ENCODE data around the gene ATP1A2.

The ATP1A2 gene

GRCh38 chr1:160188341-160188740 is 72.8 kb downstream of the ATP1A2 start:
- Histone ChIP-seq H3K9ac (ENCODE audit: low read length) (no peak overlapping the region), H3K36me3 (ENCODE audit: insufficient read depth, low read length) (no peaks in the 10 kb centered on the region), H3K27ac (ENCODE audit: low read depth, low read length, poor library complexity, severe bottlenecking) (no peak overlapping the region), H3K9me2 (ENCODE audit: low read depth, low read length) (no peaks in the 10 kb centered on the region), H3K27me3 (ENCODE audit: insufficient read depth, low read length) (no peaks in the 10 kb centered on the region), H4K20me1 (ENCODE audit: insufficient read depth, low read length) (no peaks in the 10 kb centered on the region), H3K4me1 (ENCODE audit: insufficient read depth, low read length, severe bottlenecking) (peaks cover 4% of the 10 kb centered on the region), H3K79me2 (ENCODE audit: insufficient read depth, low read length) (no peaks in the 10 kb centered on the region), H3K4me3 (ENCODE audit: low read depth, low read length, poor library complexity, severe bottlenecking) (no peak overlapping the region), H3F3A (ENCODE audit: insufficient read depth, low read length) (no peaks in the 10 kb centered on the region), H2AFZ (ENCODE audit: low read length) (no peak overlapping the region), H3K9me3 (ENCODE audit: low read length) (no peaks in the 10 kb centered on the region), H3K4me2 (ENCODE audit: low read length) (no peak overlapping the region)
- TF ChIP-seq CTCF (IDR thresholded peaks at IDR 0.05; ENCODE audit: low read length), result no peak
- no peak for TF ChIP-seq EZH2 (IDR thresholded peaks at IDR 0.05; ENCODE audit: borderline replicate concordance, low read length)

- H3K79me2 ChIP-seq (ENCODE audit: insufficient read depth, low read length), result no peaks in the 10 kb centered on the region
- TF ChIP-seq CTCF (IDR thresholded peaks at IDR 0.05; ENCODE audit: low read length) (no peak), EZH2 (IDR thresholded peaks at IDR 0.05; ENCODE audit: borderline replicate concordance, low read length) (no peak)
- H3K9me2 ChIP-seq (ENCODE audit: low read depth, low read length), result no peaks in the 10 kb centered on the region
- no peaks in the 10 kb centered on the region for H4K20me1 ChIP-seq (ENCODE audit: insufficient read depth, low read length)
- no peaks in the 10 kb centered on the region for H3K36me3 ChIP-seq (ENCODE audit: insufficient read depth, low read length)
- H3K4me3 ChIP-seq (ENCODE audit: low read depth, low read length, poor library complexity, severe bottlenecking), result no peak within 1 kb of the TSS
- H3K27ac ChIP-seq (ENCODE audit: low read depth, low read length, poor library complexity, severe bottlenecking), result no peak within 1 kb of the TSS
- no peak within 1 kb of the TSS for H3K9ac ChIP-seq (ENCODE audit: low read length)
- H3K4me1 ChIP-seq (ENCODE audit: insufficient read depth, low read length, severe bottlenecking), result peaks cover 6% of the 10 kb centered on the region
- H2AFZ ChIP-seq (ENCODE audit: low read length), result no peak within 1 kb of the TSS
- H3F3A ChIP-seq (ENCODE audit: insufficient read depth, low read length), result no peaks in the 10 kb centered on the region
- no peak within 1 kb of the TSS for H3K4me2 ChIP-seq (ENCODE audit: low read length)
- no peaks in the 10 kb centered on the region for H3K27me3 ChIP-seq (ENCODE audit: insufficient read depth, low read length)
- H3K9me3 ChIP-seq (ENCODE audit: low read length), result no peaks in the 10 kb centered on the region
Measured at GRCh38 chr1:160189649-160190625, 74.4 kb downstream of the ATP1A2 start, which contains the start of gene CASQ1. CASQ1 (plus strand) TSS chr1:160190575; CDS start chr1:160190752, 177 bp downstream.

GRCh38 chr1:160191756-160192155 is 76.2 kb downstream of the ATP1A2 start:
- TF ChIP-seq EZH2 (IDR thresholded peaks at IDR 0.05; ENCODE audit: borderline replicate concordance, low read length), result no peak
- no peak for TF ChIP-seq CTCF (IDR thresholded peaks at IDR 0.05; ENCODE audit: low read length)
- Histone ChIP-seq H2AFZ (ENCODE audit: low read length) (no peak overlapping the region), H3K4me2 (ENCODE audit: low read length) (no peak overlapping the region), H3K4me3 (ENCODE audit: low read depth, low read length, poor library complexity, severe bottlenecking) (no peak overlapping the region), H3K4me1 (ENCODE audit: insufficient read depth, low read length, severe bottlenecking) (peaks cover 6% of the 10 kb centered on the region), H3F3A (ENCODE audit: insufficient read depth, low read length) (no peaks in the 10 kb centered on the region), H3K27ac (ENCODE audit: low read depth, low read length, poor library complexity, severe bottlenecking) (no peak overlapping the region), H3K9me2 (ENCODE audit: low read depth, low read length) (no peaks in the 10 kb centered on the region), H3K27me3 (ENCODE audit: insufficient read depth, low read length) (no peaks in the 10 kb centered on the region), H3K9me3 (ENCODE audit: low read length) (no peaks in the 10 kb centered on the region), H3K79me2 (ENCODE audit: insufficient read depth, low read length) (no peaks in the 10 kb centered on the region), H4K20me1 (ENCODE audit: insufficient read depth, low read length) (no peaks in the 10 kb centered on the region), H3K36me3 (ENCODE audit: insufficient read depth, low read length) (no peaks in the 10 kb centered on the region), H3K9ac (ENCODE audit: low read length) (no peak overlapping the region)
